Stimulated activated CD8-positive, alpha-beta memory T cell treated with anti-CD3 and anti-CD28 coated beads, Interleukin-4, amount 100 ng/mL, for 4 hours (primary cell): ENCODE results near the gene CALD1.

Experiments used
- DNase-seq, 2 donors: peaks; one replicate each; pipeline ENCODE4 v3.0.0-alpha.2; 2020; ENCODE audit warnings: low read depth in 2 of 2, low spot score in 1 of 2

Gene CALD1

DNA sequence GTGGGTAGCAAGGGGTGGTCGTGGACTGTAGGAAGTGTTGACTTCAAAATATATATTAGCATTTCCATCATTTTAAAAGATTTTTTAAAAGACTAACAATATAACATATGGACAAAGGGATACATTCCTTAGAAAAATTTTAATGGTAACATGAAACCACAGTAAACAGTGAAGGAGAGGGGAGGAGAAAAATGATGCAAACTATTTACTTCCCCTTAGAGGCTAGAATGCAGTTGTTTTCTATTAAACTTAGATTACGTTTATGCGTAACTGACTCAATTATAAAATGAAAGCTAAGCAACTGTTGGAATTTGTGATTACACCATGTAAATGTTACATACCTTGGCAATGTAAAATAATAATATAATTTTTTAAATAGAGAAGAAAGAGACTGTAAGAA, 41.3 kb downstream of the CALD1 start:
- no peak for DNase-seq

DNA sequence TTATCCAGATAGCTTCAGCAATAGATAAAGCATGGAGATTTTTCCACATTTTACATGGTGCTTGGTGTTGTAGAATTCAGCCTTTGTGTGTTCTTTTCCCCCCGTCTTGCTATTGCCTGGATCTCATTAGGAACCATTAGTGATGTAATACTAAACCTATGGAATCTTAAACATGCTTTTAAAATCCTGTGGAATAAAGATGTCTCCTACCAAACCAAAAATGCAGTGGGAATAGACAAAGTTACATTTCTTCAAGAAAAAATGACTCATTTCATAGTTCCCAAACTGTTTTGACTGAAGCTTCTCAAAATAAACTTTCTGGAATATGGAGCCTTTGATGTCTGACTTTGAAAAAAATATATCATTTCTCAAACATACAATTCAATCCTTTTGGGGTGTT, 44.0 kb downstream of the CALD1 start:
- DNase-seq, result no peak

DNA sequence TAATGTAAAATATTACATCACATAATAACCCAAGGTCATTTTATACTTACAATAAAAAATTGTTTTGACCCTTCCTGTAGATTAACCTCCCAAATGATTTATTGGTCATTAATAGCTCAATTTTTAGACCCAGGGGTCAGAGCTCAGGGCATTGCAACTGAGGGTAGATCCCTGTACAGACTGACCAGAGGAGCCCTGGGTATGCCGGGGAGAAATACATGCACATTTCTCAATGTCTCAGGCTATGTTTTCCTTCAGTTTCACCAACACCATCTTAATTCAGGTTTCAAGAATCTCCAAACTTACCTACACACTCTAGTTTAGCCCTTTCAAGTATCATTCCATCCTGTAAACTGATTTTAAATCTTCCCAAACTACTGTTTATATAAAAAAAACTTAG, 46.2 kb downstream of the CALD1 start:
- no peak for DNase-seq

DNA sequence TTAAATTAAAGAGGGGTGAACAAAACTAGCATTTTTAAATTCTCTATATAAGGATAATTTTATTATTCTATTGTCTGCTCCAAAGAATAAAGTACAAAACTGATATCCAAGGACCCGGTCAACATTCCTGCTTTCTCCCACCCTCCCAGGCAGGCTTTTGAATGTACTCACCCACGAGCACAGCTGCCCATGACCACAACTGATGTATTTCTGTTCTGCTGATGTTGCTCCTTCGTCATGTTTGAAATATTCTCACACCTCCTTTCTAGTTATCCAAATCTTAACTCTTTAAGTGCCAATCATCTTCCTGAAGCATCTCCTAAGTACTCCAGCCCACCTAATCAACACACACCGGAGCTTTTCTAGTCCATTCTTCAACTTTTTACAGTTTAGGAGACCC, 46.7 kb downstream of the CALD1 start:
- DNase-seq, result no peak

DNA sequence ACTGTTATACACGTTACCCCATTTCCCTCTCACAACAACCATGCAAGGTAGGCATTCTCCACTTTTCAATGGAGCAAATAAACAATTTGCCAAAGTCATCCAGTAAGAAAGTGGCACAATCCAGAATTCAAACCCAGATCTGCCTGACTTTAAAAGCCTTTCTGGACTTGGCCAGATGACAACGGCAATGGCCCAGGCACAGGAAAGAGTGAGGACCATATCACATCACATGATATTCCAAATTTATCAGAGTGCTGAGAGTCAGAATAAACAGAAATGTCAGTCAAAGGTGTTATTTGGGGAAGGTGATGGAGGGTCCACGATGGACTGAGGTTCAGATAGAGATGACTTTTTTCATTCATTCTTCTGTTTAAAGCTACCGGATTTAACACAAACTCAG, 48.0 kb downstream of the CALD1 start:
- no peak for DNase-seq

DNA sequence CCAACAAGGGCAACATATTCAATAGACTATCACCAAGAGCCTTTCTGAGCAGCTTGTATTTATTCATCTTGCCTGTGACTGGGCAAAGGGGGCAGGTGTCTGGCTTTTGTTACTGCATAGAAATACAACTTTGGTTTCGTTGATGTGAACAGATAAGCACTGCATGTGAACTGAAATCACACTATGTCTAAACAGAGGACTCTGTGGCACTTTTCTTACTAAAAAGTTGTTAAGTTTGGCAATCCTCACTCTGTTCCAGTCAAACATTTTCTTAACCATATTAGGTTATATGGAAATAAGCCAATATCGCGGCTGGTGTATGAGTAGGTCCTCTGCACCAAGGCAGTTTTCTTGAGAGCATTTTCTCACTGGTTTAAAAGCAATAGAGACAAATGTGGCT, 48.5 kb downstream of the CALD1 start:
- DNase-seq, result no peak

DNA sequence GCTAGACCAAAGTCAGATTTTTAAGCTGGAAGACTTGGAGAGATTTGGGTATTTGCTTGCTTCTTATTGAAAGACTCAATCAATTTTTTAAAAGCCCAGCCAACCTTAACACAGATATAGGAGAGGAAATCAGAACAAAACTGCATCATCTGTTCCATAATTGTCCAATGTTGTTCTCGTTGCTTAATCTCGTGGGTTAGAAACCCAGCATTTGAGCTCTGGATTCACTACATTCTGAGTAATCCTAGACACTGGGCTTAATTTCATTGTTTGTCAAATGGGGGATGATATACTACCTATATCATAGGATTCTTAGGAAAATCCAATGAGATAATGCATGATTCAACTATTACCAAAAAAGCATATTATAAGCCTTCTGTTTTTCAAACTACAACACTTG, 48.9 kb downstream of the CALD1 start:
- DNase-seq, result no peak

DNA sequence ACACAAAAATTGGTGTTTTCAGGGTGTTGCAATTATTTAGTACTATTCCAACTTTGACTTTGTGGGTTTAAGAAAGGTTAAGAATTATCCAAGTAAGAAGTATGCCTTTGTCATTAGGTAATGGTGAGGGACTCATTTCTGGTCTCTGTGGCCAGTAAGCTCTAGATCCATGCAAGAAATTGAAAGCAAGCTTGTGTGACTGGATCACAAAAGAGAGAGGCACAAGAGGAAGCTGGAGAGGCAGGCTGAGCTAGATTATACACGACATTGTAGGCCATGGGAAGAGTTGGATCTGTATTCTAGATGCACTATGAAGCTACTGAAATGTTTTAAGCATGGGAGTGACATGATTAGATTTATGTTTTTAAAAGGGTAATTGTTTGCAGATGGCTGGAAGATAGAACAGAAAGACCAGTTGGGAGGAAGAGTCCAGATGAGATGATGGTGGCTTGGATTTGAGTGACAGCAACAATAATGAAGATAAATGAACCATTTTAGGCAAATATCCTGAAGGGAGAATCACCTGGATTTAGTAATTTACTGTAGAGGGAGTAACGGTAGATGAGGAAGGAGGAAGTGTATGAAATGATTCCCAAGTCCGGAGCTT, 50.0 kb downstream of the CALD1 start:
- no peak for DNase-seq

DNA sequence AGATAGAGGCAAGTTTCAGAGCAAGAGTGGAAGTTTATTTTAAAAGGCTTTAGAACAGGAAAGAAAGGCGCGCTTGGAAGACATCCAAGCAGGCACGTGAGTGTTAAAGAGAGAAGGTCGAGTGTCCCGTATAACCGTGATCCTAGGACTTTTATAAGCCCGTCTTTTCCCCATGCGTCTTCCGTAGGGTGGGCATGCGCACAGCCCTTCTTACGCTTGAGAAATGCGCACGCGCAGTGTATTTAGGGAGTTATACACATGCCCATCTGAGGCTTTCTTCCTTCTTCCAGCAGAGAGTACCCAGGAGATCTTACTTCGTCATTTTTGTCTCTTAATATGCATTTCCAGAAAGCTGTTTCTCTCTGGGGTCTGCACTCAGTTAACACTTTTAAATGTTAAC, 52.4 kb downstream of the CALD1 start:
- no peak for DNase-seq

DNA sequence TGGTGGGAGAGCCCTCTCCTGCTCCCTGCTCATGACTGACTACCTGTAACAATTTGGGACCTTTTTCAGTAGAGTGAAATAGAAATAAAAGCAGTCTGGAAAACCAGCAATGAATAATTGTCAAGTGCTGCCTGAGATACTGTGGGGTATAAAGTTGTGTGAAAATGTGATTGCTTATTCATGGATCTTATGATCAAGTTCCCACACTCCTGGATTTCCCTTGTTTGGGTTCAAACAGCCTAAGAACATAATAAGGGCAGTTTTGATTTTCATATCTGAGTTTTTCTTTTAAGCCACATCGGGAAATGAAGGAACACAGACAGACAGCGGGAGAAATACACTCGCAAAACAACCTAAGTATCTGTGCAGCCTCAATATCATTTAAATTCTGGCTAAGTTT, 52.9 kb downstream of the CALD1 start:
- DNase-seq, result no peak

DNA sequence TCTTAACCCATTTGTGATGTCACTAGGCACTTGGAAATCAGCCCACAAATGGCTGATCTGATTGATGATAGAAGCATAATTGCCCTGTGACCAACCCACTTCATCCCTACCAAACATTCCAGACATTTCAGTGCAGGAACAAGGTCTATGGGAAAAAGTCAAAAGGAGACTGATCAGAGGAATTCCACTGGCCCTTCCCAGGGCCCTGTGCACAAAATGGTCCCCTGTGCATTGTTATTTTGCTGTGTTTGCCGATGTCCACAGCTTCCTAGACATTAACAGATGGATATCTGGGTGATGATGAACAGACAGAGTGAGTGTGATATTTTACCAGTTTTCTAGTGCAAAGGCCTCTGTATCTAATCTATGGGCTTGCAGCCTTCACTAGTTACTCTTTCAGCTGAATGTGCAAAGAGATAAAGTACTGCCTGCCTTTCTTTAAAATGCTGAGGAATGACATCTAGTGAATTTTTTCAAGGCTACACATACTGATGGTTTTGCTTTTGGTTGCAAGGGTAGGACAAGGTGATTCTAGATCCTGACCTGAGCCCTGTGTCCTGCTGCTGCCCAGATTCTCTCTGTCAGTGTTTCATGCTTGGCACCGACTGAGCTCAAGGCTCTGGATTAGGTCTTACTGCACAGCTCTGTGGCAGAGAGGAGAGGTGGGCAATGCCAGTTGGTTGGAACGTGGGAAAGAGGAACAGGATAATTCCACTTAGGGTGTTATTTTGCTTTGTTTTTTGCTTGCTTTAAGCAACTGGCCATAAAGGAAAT, 55.4 kb downstream of the CALD1 start:
- no peak for DNase-seq

DNA sequence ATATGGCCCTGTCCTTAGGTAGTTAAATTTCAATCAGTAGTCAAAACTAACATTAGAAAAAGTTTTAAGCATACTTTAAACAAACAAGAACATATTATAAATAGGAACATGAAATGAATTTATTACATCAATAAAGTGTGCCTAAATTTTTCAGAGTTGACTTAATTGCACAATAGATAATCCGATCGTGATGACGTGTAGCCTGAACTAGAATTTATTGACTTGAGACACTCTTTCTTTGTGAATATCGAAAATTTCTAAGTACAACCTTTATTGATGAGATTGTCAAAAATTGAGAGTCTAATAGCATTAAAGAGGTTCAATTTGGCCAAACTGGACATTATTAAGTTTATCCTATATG, 56.0 kb downstream of the CALD1 start:
- no peak for DNase-seq

DNA sequence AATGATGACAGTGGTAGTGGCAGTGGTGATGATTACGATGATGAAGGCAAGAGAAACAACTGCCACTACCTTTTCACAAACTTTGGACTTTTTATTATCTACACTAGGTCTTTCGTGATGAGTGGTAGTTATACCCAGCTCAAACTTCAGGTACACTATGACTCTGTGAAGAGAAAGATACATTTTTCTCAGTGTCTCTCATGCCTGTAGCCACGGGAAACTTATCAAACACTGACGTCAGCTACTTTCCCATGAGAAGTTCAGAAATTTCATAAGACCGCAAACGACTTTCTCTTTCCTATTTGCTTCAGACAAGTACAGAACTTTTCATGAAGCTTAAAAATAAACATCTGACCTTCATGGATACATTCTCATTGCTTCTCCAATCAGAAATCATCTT, 57.0 kb downstream of the CALD1 start:
- no peak for DNase-seq

DNA sequence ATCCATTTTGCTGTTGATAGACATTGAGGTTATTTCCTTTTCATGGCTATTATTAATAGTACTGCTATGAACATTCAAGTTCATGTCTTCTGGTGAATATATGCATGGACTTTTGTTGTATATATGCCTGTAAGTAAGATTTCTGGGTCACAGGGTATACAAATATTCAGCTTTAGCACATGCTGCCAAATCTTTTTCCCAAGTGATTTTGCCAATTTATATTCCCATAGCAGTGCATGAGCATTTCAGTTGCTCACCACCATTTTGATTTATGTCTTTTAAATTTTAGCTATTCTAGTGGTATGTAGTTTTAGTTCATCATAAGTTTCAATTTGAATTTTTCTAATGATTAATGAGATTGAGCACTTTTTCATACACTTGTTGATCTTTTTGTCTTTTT, 59.9 kb downstream of the CALD1 start:
- DNase-seq, result no peak

DNA sequence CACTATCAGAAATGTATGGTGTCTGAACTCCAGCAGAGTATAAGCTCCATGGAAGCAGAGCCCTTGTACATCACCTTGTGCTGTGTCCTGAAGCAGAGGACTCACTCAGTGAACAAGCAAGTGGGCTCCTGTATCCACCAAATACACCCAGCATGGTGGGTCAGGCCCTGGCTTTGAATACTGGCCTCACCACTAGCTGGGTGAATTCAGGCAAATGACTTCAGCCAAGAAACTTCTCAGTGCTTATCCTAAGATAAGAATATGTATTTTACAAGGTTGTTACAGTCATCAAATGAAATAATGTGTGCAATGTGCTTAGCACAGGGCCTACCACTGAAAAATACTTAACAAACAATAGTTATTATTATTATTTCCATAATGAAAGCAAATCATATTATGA, 62.6 kb downstream of the CALD1 start:
- DNase-seq, result no peak

DNA sequence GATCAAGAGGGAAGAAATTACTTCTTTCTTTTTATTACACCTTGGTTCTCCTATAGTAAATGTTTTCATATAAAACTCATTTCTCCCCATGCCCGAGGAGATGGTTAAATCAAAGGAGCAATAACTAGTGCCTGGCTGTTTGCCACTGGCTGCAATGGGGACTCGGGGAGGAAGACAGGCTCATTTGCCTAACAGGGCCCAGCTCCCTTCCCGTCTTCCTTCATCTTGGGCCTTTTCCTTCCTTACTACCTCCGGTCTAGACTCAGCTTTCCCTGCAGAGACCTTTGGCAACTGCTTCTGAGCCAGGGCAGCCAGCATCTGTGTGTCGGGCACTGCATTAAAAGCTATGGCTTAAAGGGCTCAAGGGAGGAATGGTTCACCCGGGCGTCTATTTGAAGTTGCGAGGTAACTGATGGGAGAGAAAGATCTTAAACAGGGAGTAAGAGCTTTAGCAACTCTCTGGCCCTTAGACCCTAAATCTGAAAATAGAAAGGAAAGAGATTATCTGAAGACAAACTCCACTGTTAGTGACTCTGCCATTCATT, 63.5 kb downstream of the CALD1 start:
- DNase-seq, result no peak

DNA sequence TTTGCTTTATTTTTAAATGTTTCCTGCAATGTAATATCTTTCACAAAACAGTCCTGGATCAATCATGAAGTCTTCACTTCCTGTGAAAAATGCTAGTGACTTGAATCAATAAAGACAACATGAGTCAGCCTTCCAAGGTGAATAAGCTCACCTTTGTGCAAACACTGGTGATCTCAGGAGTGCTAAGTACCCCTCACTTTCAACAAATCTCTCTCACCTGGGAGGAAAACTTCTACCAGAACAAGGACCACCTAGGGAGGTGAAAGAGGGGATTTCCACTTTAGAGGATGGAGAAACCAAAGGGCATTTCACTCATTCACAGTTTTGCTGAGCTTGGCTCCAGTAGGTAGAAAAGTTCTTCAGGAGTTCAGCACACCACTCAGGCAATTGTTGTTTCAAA, 64.8 kb downstream of the CALD1 start:
- no peak for DNase-seq

DNA sequence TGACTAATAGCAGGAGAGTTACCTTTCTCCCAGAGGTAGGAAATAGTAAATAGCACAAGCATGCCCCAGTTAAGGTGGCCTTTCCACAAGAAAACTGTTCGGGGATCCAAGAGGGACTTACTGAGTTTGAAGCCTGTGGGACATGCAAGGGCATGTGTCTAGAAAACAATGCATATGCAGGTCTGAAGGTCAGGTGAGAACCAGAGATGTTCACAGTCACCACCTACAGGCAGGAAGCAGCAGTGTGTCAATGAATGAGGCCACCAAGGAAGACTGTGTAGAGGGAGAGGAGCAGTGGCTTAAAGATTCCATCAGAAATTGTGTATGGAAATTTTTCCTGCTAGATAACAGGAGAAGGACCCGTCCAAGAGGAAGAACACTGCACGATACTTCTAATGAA, 66.0 kb downstream of the CALD1 start:
- no peak for DNase-seq

DNA sequence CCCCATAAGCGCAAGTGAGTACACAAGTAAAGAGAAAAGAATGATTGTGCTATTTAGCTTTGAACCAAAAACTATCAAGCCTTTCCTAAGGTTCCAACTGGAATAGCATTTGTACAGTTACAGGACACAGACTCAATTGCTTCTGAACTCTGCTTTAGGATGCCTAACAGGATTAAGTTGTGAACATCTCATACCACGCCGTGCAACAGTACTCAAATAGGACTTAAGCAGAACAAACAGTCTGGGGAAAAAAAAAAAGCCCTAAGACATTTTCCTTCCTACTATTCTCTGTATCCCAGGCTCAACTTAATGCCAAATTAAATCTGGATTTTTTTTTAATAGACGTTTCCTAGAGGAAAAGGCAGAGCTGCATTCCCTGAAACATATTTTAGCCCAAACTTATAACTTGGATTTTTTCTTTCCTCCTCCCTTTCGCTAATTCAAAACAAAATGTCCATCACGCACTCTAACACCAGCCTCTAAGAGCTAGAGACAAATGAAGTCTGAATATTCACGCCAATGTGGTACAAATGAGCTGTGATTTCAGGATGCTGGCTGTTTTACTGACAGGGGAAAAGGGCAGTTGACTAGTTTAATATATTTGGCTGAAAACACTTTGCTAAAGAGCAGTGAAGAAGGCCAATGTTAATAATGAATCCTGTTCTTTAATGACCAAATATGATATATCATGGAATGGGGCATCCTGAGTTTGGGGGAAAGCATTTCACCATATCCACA, 68.6 kb downstream of the CALD1 start:
- no peak for DNase-seq

DNA sequence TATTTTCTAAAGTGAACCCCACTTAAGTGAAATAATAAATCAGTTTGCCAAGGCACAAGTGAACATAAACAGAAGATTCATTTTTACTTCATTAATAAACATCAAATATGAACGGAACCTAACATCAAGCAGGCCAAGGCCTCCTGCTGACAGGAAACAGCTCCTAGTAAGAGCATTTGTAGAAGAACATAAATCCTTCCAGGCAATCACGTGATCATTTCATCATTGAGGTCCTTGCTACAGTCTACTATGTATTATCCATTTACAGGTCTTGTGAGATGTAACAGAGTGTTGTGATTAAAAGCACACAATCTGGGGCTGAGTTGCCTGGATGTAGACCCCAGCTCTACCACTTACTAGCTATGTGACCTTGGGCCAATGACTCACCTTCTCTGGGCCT, 70.6 kb downstream of the CALD1 start:
- no peak for DNase-seq

DNA sequence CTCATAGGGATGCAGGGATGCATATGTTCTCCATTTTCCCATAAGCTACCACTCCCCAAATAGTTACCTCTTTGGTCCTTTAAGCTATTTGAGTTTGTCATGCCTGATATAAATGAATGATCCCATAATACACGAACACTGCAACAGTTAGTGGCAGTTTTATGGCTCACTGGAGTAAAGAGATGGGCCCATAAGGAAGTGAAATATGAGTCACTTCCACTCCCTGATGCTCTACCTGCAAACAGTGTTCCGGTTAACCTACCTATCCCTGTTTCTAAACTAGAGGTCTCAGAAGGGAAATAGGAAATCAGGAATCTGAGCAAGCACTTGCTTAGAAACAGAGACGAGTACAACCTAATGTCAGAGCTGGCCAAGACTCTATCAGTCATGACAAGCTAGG, 71.7 kb downstream of the CALD1 start:
- no peak for DNase-seq

DNA sequence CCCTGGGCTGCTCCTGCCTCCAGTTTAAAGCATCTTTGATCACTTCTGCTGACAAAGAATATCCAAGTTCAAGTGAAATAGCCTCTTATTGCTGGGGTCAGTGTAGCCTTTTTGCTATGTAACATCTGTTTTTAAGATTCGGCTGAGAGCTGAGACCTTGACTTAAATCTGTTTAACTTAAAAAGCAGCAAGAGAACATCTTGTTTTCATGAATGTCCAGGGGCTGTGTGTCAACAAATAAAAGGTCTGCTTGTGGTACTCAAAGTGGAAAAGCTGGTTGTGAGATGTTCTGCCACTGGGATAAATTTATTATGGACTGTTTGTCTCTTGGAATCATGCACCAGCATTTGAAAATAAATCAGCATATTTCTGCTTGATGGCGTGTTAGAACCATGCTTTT, 73.2 kb downstream of the CALD1 start:
- no peak for DNase-seq
